Stimulated activated CD4-positive, alpha-beta T cell treated with anti-CD3 and anti-CD28 coated beads, Interleukin-12 subunit alpha, Interleukin-12 subunit beta, amount 100 ng/mL, for 4 hours (primary cell): ENCODE measurements around the gene KRTAP11-1.

ENCODE experiments used
- DNase-seq: peaks from one replicate; pipeline ENCODE4 v3.0.0-alpha.2; 2020

The KRTAP11-1 gene

GRCh38 chr21:30881480-30881879, at the start of gene KRTAP11-1:
TSS of gene KRTAP11-1 (minus strand) at chr21:30881580. CDS start at chr21:30881524, 56 bp downstream.
- DNase-seq, result no peak

DNA sequence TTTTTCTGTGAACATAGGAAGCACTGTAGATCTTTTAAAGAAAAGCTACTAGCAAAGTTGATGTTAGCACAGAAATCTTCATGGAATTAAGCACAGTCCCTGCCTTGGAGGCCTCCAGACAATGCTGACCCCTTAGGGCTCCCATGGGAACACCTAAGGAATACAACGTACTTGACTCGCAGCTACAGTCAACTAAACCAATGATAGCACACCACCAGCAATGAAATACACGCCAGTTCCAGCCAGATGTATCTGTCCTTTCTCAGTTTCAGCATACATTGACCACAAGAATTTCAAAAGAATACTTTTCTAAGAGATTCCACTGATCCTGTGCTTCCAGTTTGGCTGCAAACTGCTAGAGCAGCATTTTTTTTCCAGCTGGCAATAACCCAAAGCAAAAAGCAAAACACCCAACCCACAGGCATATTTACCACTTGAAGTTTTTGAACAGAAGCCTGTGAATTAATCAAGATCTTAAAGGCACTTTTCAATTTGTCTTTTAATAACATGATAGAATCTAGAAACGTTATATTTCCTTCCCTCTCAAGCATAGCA, 42.8 kb upstream of the KRTAP11-1 start:
- no peak for DNase-seq

DNA sequence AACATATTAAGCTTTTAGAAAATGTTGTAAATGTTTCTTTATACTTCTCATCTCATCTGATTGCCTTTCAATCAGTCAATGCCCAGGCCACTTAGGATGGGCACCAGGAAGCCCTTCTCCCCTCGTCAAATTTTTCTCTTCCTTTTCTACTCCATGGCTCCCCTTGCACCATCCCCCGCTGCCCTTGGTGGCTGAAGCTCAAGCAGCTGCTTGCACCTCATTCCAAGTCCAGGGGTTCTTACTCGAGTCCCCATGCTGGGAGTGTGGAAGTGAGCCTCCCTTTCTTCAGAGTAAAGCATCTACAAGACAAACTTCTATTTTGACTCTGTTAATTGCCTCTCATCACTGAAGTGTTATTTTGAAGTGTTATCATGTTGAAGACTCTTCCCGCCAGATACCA, 39.7 kb upstream of the KRTAP11-1 start:
- DNase-seq, result no peak

DNA sequence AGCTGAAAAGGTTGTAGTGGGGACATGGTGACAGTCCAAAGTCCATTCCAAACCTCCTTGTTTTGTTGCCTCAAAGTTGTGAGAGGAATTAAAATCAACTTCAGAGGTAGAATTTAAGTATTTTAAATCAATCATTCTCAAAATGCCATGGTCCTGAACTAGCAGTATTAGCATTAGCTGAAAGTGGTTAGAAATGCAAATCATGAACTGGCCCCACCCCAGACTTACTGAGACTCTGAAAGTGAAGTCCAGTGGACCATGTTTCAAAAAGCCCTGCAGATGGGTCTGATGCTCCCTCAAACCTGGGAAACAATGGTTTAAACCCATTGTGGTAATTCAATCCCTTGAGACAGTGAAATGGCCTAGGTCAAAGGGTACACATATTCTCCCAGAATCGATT, 36.2 kb upstream of the KRTAP11-1 start:
- no peak for DNase-seq

- DNase-seq, result no peak
Measured at GRCh38 chr21:30900881-30901280, 19.5 kb upstream of the KRTAP11-1 start.

- no peak for DNase-seq
Measured at GRCh38 chr21:30882866-30883597, 1.7 kb upstream of the KRTAP11-1 start.

- DNase-seq, result no peak
Measured at GRCh38 chr21:30880914-30881313, 466 bp downstream of the KRTAP11-1 start.

GRCh38 chr21:30874526-30874925, 6.9 kb downstream of the KRTAP11-1 start:
- DNase-seq, result no peak

GRCh38 chr21:30847627-30848500, 33.5 kb downstream of the KRTAP11-1 start:
- no peak for DNase-seq

GRCh38 chr21:30842990-30843389, 38.4 kb downstream of the KRTAP11-1 start:
- DNase-seq, result no peak

DNA sequence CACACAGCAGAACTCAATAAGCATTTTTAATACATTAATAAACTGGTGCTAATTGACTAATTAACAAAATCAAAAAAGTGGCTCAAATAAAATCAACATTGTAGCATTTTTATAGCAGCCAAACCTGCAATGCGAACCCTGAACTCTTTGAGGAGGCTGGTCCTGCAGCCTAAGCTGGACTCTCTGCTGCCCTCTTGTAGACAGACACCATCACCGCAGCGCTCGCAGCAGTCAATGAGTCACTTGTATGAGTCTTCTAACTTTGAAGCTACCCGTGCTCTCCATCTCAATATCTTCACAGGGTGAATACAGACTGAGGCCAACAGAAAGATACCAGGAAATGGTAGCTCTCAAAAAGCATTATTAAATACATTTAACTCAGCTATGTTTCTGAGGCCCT, 42.1 kb downstream of the KRTAP11-1 start:
- peak; percentile 23 for DNase-seq

DNA sequence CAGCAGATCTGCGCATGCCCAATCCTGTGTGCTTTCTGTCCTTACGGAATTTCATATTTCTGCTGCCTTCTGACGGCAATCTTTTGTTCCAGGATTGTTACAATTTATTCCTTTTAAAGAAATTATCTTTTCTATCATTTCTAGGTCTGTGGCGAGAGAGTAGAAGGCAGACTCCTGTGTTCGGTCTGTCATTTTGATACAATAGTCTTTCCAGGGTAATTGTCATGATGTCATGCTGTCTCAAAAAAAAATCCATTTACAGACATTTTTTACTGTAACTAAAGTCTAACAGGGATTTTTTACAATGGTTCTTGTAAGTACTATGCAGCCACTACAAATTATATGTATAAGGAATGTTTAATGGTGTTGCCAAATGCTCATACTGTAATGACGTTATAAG, 42.8 kb downstream of the KRTAP11-1 start:
- DNase-seq, result no peak

- peak; percentile 18 for DNase-seq
Measured at GRCh38 chr21:30831194-30831765, 50.1 kb downstream of the KRTAP11-1 start.
